ENCODE data around the gene DKKL1.

Gene DKKL1

DNA sequence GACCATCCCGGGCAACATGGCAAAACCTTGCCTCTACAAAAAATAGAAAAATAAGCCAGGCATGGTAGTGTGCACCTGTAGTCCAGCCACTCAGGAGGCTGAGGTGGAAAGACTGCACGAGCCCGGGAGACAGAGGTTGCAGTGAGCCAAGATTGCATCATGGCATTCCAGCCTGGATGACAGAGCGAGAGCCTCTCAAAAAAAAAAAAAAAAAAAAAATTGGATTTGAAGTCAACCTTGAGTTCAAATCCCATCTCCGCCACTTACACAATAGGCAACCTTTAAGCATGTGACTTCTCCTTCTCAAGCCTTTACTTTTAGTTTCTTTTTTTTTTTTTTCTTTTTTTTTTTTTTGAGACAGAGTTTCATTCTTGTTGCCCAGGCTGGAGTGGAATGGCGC is 36.4 kb downstream of the DKKL1 start:
- no peak for DNase-seq

DNA sequence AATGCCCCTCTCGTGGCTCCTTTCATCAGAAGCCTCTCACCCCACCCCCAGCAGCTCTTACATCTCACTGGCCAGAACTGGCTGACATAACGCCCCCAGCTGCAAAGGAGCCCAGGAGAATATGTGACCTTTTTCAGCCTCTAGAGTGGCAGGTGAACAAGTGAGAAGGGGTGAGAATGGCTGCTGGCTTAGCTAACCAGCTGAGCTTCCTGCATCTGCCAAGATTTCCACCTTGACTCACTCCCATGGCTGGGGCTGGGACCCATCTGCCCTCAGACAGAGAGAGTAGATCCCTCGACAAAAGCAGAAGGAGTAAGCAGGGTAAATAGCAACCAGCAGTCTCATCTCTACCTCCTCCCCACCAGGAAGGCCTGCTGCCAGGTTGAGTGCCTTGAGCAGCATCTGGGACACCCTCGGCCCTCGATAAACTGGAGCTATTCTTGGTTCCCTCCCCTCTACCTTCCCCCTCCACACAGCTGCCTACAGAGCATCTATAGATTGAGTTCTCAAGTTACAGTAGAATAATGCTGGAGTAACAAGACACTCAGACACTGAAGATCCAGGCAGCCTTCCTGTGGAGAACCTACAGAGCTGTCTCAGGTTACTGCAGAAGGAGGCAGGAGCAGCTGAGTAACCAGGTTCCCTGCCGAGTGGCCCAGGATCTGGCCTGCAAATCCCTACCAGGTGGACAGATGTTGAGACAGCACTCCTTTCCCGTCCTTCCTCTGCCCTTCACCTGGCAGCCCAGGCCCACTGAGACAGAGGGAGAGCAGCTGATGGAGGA is 39.9 kb downstream of the DKKL1 start:
- DNase-seq, result peak; percentile 97

DNA sequence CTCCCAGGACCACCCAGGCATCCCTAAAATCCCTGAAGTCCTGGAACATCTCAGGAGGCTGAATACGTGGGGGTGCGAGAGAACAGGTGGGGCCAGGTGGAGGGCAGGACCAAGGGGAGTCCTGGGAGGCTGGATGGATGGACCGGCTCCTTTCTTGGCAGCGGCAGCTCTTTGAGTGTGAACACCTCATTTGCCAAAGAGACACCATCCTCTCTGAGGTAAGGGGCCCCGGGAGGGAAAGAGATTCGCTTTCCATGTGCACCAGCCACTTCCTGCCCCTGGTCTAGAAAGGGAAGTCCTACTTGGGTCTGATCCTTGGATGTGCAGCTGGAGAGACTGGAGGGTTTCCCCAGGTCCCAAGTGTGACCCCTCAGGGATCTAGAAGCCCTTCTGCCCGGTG is 43.4 kb downstream of the DKKL1 start:
- DNase-seq, result no peak

DNA sequence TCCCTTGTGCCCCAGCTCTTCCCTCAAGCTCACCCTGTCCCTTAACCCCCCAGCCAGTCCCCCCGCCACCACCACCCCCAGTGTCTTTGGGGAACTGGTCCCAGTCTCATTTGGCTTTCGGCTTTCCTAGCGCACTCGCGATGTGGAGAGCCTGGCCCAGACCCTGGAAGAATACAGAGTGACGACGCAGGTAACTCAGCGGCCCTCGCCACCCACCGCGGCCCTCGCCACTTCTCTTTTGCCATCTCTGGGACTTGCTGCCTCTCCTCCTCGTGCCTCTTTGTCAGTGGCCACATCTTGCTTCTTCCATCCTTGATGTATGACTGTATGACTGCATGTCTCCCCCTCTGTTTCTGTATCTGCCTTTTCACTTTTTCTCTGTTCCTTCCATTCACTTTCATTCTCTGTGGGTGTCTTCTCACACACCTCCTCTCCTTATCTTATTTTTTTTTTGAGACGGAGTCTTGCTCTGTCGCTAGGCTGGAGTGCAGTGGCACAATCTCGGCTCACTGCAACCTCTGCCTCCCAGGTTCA is 43.9 kb downstream of the DKKL1 start:
- no peak for DNase-seq

DNA sequence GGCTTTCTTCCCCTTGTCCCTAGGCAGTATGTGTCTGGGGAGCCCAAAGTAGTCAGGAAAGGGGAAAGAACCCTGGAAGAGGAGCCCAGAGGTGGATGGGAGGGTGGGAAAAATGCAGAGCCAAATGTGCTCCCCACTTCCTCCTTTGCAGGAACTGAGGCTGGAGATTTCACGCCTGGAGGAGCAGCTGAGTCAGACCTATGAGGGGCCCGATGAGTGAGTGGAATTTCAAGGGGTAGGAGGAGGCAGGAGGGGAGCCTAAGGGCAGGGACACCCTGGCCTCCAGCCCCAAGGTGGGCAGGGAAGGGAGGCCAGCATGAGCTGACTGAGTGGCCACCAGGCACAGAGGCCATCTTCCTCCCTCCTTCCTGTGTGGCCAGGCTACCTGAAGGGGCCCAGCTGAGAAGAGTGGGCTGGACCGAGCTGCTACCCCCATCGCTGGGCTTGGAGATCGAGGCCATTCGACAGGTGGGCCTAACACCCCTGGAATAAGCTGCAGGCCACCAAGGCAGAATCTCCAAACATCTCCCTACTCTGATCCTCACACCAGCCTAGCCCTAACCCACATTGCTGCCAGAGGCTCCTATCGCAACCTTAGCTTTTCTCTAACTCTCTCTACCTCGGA is 45.3 kb downstream of the DKKL1 start:
- DNase-seq, result no peak

DNA sequence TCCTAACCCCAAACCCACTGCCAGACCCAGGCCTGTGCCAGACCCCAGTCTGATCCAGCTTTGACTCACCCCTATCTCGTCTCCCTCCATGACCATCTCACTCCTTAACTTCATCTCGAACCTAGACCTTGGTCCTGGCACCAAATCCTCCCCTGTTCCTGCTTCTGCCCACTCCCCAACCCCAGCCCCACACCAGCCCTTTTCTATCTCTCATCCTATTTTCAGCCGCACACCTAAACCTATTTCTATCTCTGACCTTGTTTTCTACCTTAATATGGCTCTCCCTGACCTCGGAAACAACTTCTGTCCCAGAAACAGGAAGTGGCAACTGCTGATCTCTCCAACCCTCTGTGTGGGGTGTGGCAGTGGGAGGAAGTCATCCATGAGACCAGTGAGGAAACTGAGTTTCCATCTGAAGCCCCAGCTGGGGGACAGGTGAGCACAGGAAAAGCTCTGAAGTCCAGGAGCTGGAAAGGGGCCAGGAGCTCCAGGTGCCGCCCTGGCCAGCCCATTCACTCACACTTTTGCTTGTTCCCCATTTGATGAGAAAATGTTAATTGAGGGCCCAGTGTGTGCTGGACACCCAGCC is 45.9 kb downstream of the DKKL1 start:
- DNase-seq, result no peak

DNA sequence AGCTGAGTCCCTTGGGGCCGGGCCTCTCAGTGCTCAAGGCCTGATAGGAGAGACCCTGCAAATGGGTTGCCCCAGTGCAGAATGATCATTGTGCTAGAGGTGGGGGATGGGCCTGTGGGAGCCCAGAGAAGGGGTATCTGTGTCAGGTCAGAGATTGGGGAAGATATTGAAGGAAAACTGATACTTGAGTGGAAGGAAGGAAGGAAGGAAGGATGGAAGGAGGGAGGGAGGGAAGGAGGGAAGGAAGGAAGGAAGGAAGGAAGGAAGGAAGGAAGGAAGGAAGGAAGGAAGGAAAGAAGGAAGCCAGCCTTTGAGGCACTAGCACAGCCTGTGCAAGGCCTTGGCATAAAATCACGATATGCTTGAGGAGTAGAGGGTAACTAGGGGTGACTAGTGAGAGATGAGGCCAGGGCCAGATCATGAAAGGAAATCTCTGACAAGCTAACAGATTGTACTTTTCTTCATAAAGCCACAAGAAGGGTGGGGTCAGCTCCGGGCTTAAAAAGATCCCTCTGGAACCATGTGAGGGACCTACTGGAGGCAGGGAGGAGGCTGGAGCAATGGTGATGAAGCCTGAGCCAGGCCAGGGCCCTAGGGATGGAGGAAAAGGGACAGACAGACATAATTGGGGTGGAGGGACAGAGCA is 48.1 kb downstream of the DKKL1 start:
- DNase-seq, result no peak

DNA sequence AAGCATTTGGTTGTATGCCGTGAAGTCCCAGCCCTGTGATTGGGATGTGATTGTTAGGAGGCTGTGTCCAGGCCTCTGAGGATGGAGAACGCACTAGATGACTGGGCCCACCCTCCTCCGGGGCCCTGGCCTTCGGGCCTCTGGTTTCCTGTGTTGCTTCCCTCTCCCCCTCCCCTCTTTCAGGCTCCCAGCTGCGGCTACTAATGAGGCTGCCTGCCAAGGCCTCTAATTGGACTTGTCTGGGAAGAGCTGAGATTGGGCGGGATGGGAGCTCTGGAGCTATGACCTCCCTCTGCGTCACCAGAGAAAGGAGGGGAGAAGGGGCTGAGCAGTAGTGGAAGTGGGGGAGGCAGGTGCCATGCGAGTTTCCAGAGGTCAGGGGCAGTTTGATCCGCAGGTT is 49.7 kb downstream of the DKKL1 start:
- DNase-seq, result no peak

DNA sequence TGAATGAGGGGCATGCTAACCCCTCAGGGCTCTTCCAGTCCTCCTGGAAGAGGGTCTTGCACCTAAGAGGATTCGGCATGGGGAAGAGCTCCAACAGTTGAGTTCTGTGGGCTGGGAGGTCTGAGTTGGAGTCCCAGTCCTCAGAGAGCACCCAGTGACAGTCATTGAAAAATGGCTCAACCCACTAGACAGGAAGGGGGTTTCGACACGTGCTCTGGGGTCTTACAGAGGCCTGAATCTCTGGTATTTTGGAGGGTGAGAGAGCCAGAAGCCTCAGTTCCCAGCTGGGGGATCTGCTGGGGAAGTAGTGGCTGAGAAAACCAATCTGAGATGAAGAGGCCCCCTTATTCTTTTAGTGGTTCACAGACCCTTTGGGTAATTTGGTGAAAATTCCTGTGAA is 50.6 kb downstream of the DKKL1 start:
- DNase-seq, result no peak

DNA sequence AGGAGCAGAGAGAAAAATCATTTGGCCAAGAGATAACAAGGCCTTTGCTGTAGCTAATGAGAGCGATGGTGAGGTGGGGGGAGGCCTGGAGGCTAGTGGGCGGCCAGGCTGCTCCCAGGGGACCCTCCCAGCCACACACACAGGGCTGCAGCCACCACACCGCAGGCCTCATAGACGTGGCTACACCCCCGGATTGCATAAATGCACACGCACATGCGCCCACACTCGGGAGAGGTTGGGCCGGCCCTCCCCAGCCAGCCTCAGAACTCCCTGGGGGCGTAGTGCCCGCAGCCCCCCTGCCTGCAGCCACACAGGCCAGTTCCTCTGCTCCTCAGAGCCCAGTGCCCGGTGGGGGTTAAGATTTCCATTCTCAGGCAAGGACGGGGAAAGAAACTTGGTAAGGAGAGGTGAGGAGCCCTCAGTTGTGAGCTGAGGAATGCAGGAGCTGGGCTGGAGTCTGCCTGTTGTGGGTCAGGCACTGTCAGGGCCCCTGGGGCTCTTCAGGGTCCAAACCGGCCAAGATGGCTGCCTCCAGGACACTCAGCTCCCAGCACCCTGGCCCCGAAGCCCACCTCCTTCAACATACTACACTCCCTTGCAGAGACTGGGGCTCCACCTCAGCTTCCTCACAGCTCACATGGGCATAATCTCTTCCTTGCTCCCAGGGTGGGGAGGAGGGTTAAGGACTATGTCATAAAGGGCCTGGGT is 51.6 kb downstream of the DKKL1 start:
- DNase-seq, result no peak

DNA sequence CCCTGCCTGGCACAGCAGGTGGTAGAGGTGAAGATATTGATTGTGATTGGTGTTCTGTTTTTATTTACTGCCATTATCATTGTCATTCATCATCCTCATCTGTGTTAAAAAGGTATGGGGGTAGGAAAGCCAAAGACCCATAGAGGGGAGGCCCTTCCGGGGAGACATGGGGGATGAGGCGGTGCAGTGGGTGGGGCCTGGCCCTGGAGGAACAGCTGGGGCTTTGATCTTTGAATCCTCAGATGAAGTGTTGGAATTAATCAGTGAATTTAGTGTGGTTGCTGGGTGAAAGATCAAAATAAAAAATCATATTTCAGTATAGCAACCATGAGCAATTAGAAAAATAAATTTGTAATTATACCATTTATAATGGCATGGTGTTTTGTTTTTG is 52.1 kb downstream of the DKKL1 start:
- DNase-seq, result no peak

DNA sequence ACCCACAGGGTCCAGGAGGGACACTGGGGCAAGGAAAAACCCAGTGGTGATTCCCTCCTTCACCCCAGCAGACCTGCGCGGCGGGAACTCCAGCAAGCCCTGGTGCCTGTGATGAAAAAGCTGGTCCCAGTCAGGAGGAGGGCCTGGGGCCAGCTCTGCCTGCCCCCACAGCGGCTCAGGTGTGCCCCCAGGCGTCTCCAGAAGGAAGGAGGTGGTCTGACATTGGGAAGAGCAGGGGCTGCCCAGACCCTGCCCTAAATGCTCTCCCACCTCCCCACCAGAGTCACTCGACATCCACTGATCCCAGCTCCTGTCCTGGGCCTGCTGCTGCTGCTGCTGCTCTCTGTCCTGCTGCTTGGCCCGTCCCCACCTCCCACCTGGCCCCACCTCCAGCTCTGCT is 53.4 kb downstream of the DKKL1 start:
- DNase-seq, result no peak

DNA sequence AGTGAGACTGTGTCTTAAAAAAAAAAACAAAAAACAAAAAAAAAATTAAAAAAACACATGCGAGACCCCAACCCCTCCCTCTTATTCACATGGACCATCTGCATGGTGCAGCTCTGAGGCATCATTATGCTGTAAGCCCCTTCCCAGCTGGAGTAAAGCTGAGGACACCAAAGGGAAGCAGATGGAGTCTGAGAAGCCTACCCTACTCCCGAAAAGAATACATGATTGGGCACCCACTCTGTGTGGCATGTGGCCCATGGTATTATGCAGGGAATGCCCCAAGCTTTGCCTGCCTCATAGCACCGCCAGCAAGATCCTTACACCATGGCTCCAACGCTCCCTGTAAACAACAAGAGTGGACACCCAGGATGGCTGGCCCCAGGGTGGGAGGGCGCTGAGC is 54.8 kb downstream of the DKKL1 start:
- no peak for DNase-seq

DNA sequence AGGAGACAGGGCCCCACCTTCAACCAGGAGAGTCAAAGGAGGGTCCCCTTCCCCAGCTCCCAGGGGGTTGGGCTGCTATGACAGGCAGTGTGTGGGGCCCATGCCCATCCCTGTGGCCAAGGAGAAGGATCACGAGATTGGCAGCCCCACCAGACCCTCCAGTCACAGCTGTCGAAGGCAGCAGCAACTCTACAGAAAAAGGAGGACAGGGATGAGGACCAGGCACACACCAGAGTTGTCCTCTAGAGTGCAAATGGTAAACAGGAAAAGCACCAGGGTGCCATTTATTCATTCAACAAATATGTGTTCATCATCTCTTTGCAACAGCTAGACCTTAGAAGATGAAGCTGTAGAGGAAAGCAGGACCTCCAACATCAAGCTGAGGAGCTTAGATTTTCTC is 55.5 kb downstream of the DKKL1 start:
- no peak for DNase-seq

DNA sequence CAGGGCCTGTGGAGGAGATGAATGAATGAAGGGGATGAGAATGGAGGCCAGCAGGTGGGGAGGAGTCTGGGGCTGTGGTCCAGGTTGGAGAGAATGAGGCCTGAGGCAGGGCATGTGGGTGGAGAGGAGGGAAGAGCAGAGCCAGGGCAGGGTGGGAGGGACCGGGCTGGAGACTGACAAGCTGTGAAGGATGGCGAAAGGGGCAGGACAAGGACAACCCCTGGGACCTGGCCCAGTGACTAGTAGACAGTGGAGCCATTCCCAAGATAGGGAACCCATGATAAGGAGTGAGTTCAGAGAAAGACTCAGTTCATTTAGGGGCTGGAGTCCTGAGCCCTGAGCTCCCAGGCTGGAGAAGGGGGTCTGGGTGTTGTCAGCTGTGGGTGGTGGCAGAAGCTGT is 56.5 kb downstream of the DKKL1 start:
- no peak for DNase-seq

DNA sequence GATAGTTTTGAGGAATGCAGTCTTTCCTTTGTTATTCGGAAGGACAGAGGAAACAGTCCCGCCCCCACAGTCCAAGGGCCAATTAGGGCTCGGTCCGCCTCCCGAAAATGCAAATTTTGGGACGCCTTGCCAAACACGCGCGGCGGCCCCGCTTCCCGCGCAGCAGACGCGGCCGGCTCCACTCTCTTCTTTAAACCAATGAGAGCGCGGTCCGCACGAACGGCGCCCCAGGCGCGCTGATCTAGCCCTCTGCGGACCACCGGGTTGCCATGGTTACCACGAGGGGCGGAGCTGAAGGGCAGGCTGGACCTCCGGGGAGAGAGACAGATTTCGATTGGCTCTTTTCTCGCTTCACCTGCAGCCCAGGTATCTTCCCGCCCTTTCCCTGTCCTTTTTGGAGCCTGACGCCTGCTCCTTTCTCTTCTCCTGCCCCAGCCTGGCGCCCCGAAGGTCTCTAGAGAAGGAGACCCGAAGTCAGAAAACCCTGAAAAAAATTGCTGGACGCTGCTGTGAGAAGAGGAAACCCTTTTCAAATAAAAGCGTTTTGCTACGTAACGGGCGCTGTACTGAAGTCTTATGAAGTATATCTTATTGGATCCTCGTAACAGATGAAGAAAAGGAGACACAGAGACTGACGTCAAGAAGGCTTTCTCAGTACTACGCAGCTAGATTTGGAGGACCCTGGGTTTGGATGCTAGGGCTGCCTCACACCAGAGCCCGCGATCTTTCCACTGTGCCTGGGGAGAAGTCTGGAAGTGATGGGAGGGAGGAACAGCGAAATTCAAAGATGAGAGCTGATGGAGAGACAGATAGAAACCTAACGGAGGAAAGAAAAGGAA is 57.6 kb downstream of the DKKL1 start:
- peak; percentile 97 for DNase-seq

DNA sequence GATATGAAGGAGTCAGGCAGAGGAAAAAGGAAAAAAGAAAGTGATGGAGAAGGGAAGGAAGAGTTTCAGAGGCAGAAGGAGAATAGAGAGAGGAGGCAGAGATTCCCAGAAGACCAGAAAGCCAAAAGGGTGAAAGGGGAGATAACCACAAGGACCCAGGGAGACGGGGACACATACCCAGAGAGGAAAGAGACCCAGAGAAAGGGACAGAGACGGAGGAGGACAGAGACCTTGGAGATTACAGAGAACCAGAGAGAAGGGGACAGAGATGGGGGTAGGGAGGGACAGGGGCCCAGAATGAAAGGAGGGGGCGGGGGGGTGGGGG is 58.2 kb downstream of the DKKL1 start:
- DNase-seq, result no peak

DNA sequence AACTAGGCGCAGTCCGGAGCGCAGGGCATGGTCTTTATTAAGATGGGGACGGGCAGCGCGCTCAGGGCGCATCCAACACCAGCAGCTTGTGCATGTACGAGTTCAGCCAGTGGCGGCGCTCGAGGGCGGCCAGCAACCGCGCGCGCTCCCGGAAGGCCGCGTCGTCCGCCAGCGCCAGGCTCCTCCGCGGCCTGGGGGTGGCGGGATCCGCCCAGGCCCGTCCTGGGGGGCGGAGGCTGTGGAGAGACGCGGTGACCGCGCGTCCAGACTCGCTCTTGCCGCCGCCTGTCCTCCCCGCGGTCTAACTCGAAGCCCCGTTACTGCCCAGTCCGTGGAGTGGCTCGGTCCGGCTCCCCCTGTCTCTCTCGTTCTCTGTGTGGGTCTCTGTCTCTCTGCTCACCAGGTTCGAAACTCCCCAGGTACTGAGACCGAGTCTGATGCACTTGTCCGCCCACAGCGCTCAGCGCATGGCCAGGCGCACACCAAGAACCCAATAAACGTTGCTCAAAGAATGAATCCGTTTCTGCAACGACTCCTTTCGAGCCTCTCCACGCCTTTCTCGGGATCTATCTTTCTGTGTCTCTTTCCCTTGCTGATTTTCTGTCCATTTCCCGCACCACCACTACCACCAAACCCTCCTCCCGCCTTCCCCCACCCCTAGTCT is 58.9 kb downstream of the DKKL1 start:
- peak; percentile 52 for DNase-seq

DNA sequence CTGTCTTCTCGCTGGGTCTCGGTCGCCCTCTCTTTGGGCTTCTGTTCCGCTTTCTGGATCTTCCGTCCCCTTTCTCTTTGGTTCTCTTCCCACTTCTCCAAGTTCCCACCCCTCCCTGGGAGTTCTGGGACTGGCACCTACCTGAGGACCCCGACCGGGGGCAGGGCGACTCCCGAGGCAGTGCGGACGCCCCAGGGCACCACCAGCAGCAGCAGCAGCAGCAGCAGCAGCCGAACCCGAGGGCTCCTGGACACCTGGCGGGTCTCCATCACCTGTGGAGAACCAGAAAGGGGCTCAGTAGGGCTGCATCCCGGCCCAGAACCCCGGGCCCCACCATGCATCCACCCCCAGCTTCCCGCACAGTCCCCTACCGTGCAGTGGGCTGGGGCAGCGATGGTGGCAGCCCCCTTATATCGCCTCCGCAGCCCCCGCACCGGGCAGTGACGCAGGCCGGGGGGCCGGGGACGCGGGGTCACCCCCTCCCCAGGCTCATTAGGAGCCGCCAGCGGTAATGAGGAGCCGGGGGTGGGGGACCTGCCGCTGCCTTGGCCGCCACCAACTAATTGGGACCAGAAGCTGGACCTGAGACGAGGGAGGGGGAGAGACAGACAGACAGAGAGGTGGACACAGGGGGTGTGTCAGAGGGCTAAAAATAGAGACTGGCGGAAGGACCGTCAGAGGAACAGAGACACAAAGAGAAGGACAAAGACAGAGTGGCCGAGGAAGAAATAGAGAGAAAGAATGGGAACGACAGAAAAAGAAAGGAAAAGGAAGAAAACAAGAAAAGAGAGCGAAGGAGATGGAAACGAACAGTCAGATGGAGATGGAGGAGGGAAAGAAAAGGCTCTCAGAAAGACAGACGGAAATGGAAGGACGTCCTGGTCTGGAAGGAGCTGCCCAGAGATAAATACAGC is 59.7 kb downstream of the DKKL1 start, which contains the start of gene PTH2:
Gene PTH2, minus strand, starts transcription at position 371 of the 914 bp plus-strand sequence. Its CDS starts 102 bp downstream, at position 269.
- DNase-seq, result no peak

DNA sequence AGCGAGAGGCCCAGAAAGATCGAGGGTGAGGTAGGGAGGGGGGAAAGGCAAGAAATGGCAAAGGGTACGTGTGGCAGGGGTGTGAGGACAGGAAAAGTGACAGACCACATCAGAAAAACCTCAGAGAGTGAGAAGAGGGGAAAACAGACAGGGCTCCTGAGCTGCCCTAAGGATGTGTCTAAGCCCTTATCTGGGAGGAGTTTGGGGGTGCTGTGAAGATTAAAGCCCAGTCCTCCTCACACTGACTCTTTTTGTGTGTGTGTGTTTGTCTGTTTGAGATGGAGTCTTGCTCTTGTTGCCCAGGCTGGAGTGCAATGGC is 60.3 kb downstream of the DKKL1 start:
- DNase-seq, result no peak
